B cell (primary cell): ENCODE measurements around the gene GMPPB.

Experiments
- CTCF ChIP-seq: fragments of 200-600 bp; IDR thresholded peaks from one replicate; pipeline ENCODE4 v1.8.0; 2022; ENCODE audit warnings: antibody characterized with exemption, mild to moderate bottlenecking
- EZH2 ChIP-seq: IDR thresholded peaks from 2 replicates; pipeline ENCODE4 v1.6.1; 2012; ENCODE audit warnings: borderline replicate concordance, low read depth, mild to moderate bottlenecking, moderate library complexity, low read length; ENCODE audit not compliant: insufficient read depth, poor library complexity, severe bottlenecking

GRCh38 chr3:49700453-49701128, 23.2 kb downstream of the GMPPB start:
- TF ChIP-seq CTCF (no peak), EZH2 (no peak)
